K562 (cell line): Measurements from ENCODE around the gene ALAS2. TPM values are rescaled to one million over a fixed set of nuclear protein-coding genes. Genes with fewer than 3 reads are reported as not detected.
A peak's percentile ranks its signal among the peaks of the same experiment; 100 is the strongest.

Experiments
- ATAC-seq: fragments of 200-7000 bp; cut with Tn5 transposase; 3 replicates; pipeline ENCODE4 v1.9.1; 2020; ENCODE audit warnings: moderate library complexity
- BruUV-seq: library from RNA; stranded (reverse); fragments of 400-500 nt; replicated peaks from 2 replicates; lab custom pipeline; 2021; lab: Mats Ljungman, UMichigan
- CTCF ChIA-PET: fragments of 300-600 bp; formaldehyde crosslinking; extraction: SDS; loops from one replicate; lab custom pipeline; 2021; ENCODE audit warnings: low intra/inter-chr PET ratio; lab: Yijun Ruan, JAX
- POLR2A ChIA-PET: fragments of 300-600, 350-650 bp; sonication (Branson Sonifier 250); formaldehyde crosslinking; extraction: SDS; loops from one replicate; lab custom pipeline; 2021; ENCODE audit warnings: antibody characterized with exemption, inconsistent platforms; lab: Yijun Ruan, JAX
- DNase-seq, 4 experiments: peaks; one replicate each; pipeline versions ENCODE4 v3.0.0 to v3.0.0-alpha.2; 2011 to 2018; ENCODE audit warnings: low spot score in 3 of 4, mixed read lengths in 3 of 4; ENCODE audit errors: extremely low read depth in 1 of 4
- FAIRE-seq: peaks from 2 replicates; lab custom pipeline; 2011; peaks lifted over from hg19 to GRCh38; lab: Jason Lieb, UNC
- H2AFZ ChIP-seq: 2 replicates; pipeline ENCODE4 v1.6.0; 2011; ENCODE audit warnings: low read depth, low read length, control low read depth, inconsistent platforms
- H3K27ac ChIP-seq: fragments of 200-600 bp; 3 replicates; pipeline ENCODE4 v1.8.0; 2011; ENCODE audit warnings: low read depth, mild to moderate bottlenecking, control low read depth, inconsistent platforms, low read length, moderate library complexity, mixed read lengths; ENCODE audit errors: extremely low read depth
- H3K27me3 ChIP-seq, 2 experiments: fragments of 300-600 bp in 1 of 2; 2 replicates in 1 of 2; 3 replicates in 1 of 2; pipeline versions ENCODE4 v1.6.0 to v1.8.0; 2011; ENCODE audit warnings: inconsistent platforms in 2 of 2, low read length in 2 of 2, mild to moderate bottlenecking in 1 of 2, mixed read lengths in 1 of 2, moderate library complexity in 1 of 2; ENCODE audit not compliant: control insufficient read depth in 2 of 2, insufficient read depth in 2 of 2
- H3K36me3 ChIP-seq: fragments of 300-600 bp; 3 replicates; pipeline ENCODE4 v1.8.0; 2011; ENCODE audit warnings: mild to moderate bottlenecking, low read length, inconsistent platforms; ENCODE audit not compliant: control insufficient read depth, insufficient read depth
- H3K4me1 ChIP-seq, 2 experiments: fragments of 200-600 bp in 1 of 2; replicated peaks in 1 of 2; 2 replicates in 1 of 2; 3 replicates in 1 of 2; pipeline versions ENCODE4 v1.5.1 to v1.8.0; 2011; ENCODE audit warnings: inconsistent platforms in 2 of 2, low read length in 2 of 2, mild to moderate bottlenecking in 1 of 2, mixed read lengths in 1 of 2, moderate library complexity in 1 of 2; ENCODE audit not compliant: control insufficient read depth in 2 of 2, insufficient read depth in 2 of 2
- H3K4me2 ChIP-seq: 2 replicates; pipeline ENCODE4 v1.6.1; 2011; ENCODE audit warnings: low read length, control low read depth, inconsistent platforms, mixed read lengths; ENCODE audit not compliant: insufficient read depth
- H3K4me3 ChIP-seq: fragments of 200-600 bp; sonication (generic), shearing (Covaris generic); 2 replicates; pipeline ENCODE4 v1.5.1; 2016; ENCODE audit warnings: control low read depth, inconsistent platforms
- H3K79me2 ChIP-seq: fragments of 200-600 bp; 3 replicates; pipeline ENCODE4 v1.8.0; 2011; ENCODE audit warnings: low read length, inconsistent platforms; ENCODE audit not compliant: control insufficient read depth, insufficient read depth
- H3K9ac ChIP-seq, 2 experiments: 2 replicates each; pipeline versions ENCODE4 v1.6.0 to v1.6.1; 2011; ENCODE audit warnings: low read depth in 2 of 2, low read length in 2 of 2, control low read depth in 1 of 2, inconsistent platforms in 1 of 2, mild to moderate bottlenecking in 1 of 2, mixed read lengths in 1 of 2; ENCODE audit not compliant: insufficient read depth in 1 of 2
- H3K9me1 ChIP-seq: one replicate; pipeline ENCODE4 v1.6.0; 2011; ENCODE audit warnings: inconsistent platforms, mild to moderate bottlenecking, low read length, moderate library complexity; ENCODE audit not compliant: control insufficient read depth, insufficient read depth
- H3K9me3 ChIP-seq: replicated peaks from 2 replicates; pipeline ENCODE4 v1.5.1; 2011; ENCODE audit warnings: low read depth, low read length, inconsistent platforms; ENCODE audit not compliant: control insufficient read depth, insufficient read depth
- H4K20me1 ChIP-seq: replicated peaks from 2 replicates; pipeline ENCODE4 v1.6.1; 2011; ENCODE audit warnings: low read length, inconsistent platforms, mixed read lengths; ENCODE audit not compliant: control insufficient read depth, insufficient read depth
- ATF2 ChIP-seq: sonication (generic); formaldehyde crosslinking; IDR thresholded peaks from 2 replicates; pipeline ENCODE4 v1.8.1; 2022; ENCODE audit warnings: missing genetic modification reagents
- KDM2B ChIP-seq: fragments of 250-450 bp; sonication (Bioruptor Pico); IDR thresholded peaks from 2 replicates; pipeline ENCODE4 v1.8.0; 2021; ENCODE audit warnings: mild to moderate bottlenecking, moderate library complexity
- NR2F6 ChIP-seq: fragments of 450-650 bp; formaldehyde crosslinking; IDR thresholded peaks from 2 replicates; pipeline ENCODE4 v1.4.0; 2020; ENCODE audit warnings: mild to moderate bottlenecking
- SPI1 ChIP-seq: IDR thresholded peaks from 2 replicates; pipeline ENCODE4 v1.6.1; 2011; ENCODE audit warnings: low read depth, low read length, control low read depth, borderline replicate concordance
- ZNF347 ChIP-seq: fragments of 450-650 bp; formaldehyde crosslinking; IDR thresholded peaks from 2 replicates; pipeline ENCODE4 v1.4.0; 2020; ENCODE audit warnings: low read depth, mild to moderate bottlenecking, moderate library complexity
- WGBS: fragments of 100-300 bp; shearing (Covaris generic); methylation state at CpG from one replicate; pipeline ENCODE4 v1.1.6; 2016; ENCODE audit warnings: low coverage, mixed read lengths; ENCODE audit not compliant: insufficient coverage; ENCODE audit errors: missing lambda C conversion rate; 5-methylcytosine and 5-hydroxymethylcytosine counted together
- in situ Hi-C: fragments of 300-500 bp; cut with MboI; formaldehyde crosslinking; loops from 4 replicates; pipeline ENCODE4 v1.15.0; 2018; ENCODE audit warnings: inconsistent platforms, mixed read lengths
- intact Hi-C: fragments of 100-400 bp; cut with micrococcal nuclease; formaldehyde crosslinking; loops from 2 replicates; pipeline ENCODE4 v1.14.2; 2022
- polyA plus RNA-seq, 8 experiments: library from polyadenylated mRNA; depleted of rRNA in 4 of 8; stranded (reverse) in 5 of 8; unstranded in 3 of 8; fragments of >200 nt; fragmentation: Nextera tagmentation in 2 of 8; fragmentation: Illumina TruSeq in 1 of 8; extraction: Ambion mirVana in 2 of 8; extraction: Trizol in 1 of 8; gene quantifications; 2 replicates each; pipeline versions ENCODE4 v1.2.1 to v1.2.3, GENCODE V29; 2011 to 2014; ENCODE audit warnings: inconsistent platforms in 1 of 8, missing spikeins in 1 of 8
- total RNA-seq, 7 experiments: library from RNA; depleted of rRNA in 6 of 7; stranded (reverse); fragments of >200 nt in 6 of 7; fragmentation: Illumina TruSeq in 2 of 7; extraction: Trizol in 2 of 7; gene quantifications; 2 replicates each; pipeline versions ENCODE4 v1.2.1 to v1.2.3, GENCODE V29; 2011 to 2021; ENCODE audit warnings: low replicate concordance in 1 of 7

The ALAS2 gene
- total and polyA plus RNA-seq, 9 of the 15 experiments (the other 6 are each of a cell fraction or from before 2014, with no cell fraction given), result 14.6 to 101 (median 33.4) TPM

GRCh38 chrX:55006827-55007621 lies 23.8 kb downstream of the ALAS2 start:
- Histone ChIP-seq H3K9me3 (no peaks in the 10 kb centered on the region), H3K27me3 (no peaks in the 10 kb centered on the region), H3K4me1 (peaks cover 4 to 8% of the 10 kb centered on the region in 2 experiments; a peak in 4 of 5 replicates), H3K36me3 (peaks cover 55% of the 10 kb centered on the region), H3K9me1 (no peaks in the 10 kb centered on the region), H4K20me1 (no peaks in the 10 kb centered on the region), H3K79me2 (peaks cover 6% of the 10 kb centered on the region; the same call in 1 of the 3 replicates), H3K27ac (no peak overlapping the region), H2AFZ (no peak overlapping the region), H3K4me3 (no peak overlapping the region), H3K9ac (0 out of 4 replicates have a peak overlapping the region, but pooled peaks of 1 of the 2 experiments have one; percentile 7), H3K4me2 (no peak overlapping the region)
- ChIA-PET POLR2A (interaction anchor here (0.9 to 1.0 kb wide), 2 partner anchors 8 to 10 kb away, joined by 3 to 4 read pairs; no protein-coding TSS in a partner anchor), CTCF (no interaction called here)
- no peak for TF ChIP-seq KDM2B (CRISPR knock-in tag)
- no peak for TF ChIP-seq SPI1
- no peak for TF ChIP-seq NR2F6
- no peak for TF ChIP-seq ATF2
- TF ChIP-seq ZNF347 (CRISPR knock-in tag), result no peak
- ATAC-seq (no peak), DNase-seq (no peak), FAIRE-seq (no peak)
- no TSS peak for BruUV-seq
- in situ Hi-C loops, result no loop called here
- intact Hi-C loops, result loop anchor here (10.0 kb wide), 1 partner anchor 48 kb away; no protein-coding TSS in a partner anchor
- WGBS, result 100% methylated on average over 1 of the region's 18 CpGs
